Activated CD8-positive, alpha-beta memory T cell treated with anti-CD3 and anti-CD28 coated beads, Interleukin-2, amount 50 U/mL, for 24 hours (primary cell): ENCODE data around the gene AKAP13.

Experiments
- DNase-seq: peaks from one replicate; pipeline ENCODE4 v3.0.0-alpha.2; 2020; ENCODE audit errors: extremely low read depth

The AKAP13 gene

GRCh38 chr15:85382942-85383341, 2.5 kb downstream of the AKAP13 start:
- DNase-seq = no peak

- no peak for DNase-seq
These were observed 3.2 kb downstream of the AKAP13 start for GRCh38 chr15:85383470-85384148.

DNA sequence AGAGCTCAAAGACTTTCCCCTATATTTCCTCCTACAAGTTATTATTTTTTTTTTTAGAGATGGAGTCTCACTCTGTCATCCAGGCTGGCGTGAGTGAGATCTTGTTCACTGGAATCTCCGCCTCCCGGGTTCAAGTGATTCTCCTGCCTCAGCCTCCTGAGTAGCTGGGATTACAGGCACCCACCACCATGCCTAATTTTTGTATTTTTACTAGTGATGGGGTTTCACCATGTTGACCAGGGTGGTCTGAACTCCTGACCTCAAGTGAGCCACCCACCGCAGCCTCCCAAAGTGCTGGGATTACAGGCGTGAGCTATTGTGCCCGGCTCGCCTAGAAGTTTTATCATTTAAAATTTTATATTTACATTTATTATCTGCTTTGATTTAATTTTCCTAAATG, 5.9 kb downstream of the AKAP13 start:
- no peak for DNase-seq

- DNase-seq = no peak
These were observed 8.3 kb downstream of the AKAP13 start for GRCh38 chr15:85388566-85389305.

- no peak for DNase-seq
These were observed 8.9 kb downstream of the AKAP13 start for GRCh38 chr15:85389306-85389650.

GRCh38 chr15:85389772-85390171, 9.4 kb downstream of the AKAP13 start:
- no peak for DNase-seq

- DNase-seq = no peak
These were observed 12.8 kb downstream of the AKAP13 start for GRCh38 chr15:85393210-85393609.

GRCh38 chr15:85394554-85395333, 14.3 kb downstream of the AKAP13 start:
- DNase-seq = no peak

- DNase-seq = no peak
These were observed 16.2 kb downstream of the AKAP13 start for GRCh38 chr15:85396554-85396953.

DNA sequence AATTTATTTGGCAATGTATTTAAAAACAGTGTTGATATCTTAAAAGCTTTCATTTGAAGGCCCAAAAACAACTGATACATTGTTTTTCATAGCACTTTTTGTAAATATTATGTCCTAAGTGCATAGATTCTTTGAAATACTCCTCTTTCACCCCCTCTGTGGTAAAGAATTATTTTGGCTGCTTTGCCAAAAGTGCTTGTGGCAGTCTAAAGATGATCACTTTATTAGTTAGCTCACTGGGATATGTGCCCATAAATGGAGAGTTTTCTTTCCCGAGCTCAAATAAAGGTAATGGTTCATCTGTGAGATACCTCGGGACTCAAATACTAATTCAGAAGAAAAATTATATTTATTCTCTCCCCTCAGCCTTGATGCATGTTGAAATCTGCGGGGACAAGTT, 16.7 kb downstream of the AKAP13 start:
- no peak for DNase-seq

- no peak for DNase-seq
These were observed 17.5 kb downstream of the AKAP13 start for GRCh38 chr15:85397926-85398325.

- DNase-seq = no peak
These were observed 18.4 kb downstream of the AKAP13 start for GRCh38 chr15:85398822-85399221.

DNA sequence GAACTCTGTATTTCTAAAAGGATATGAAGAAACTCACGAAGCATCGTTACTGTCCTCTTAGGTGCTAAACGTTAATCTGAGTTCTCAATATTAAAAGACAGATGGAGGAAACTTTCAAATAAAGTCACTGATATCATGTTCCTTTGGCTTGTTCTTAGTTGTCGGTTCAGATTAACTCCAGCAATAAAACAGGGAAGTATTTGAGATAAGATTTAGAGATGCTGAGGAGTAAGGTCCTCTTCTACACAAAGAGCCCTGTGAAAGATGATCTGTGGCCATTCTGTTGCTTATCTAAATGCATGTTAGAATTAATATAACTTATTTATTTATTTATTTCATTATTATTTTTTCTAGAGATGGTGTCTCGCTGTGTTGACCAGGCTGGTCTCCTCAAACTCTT, 19.2 kb downstream of the AKAP13 start:
- no peak for DNase-seq

GRCh38 chr15:85400606-85401005, 20.2 kb downstream of the AKAP13 start:
- no peak for DNase-seq

DNA sequence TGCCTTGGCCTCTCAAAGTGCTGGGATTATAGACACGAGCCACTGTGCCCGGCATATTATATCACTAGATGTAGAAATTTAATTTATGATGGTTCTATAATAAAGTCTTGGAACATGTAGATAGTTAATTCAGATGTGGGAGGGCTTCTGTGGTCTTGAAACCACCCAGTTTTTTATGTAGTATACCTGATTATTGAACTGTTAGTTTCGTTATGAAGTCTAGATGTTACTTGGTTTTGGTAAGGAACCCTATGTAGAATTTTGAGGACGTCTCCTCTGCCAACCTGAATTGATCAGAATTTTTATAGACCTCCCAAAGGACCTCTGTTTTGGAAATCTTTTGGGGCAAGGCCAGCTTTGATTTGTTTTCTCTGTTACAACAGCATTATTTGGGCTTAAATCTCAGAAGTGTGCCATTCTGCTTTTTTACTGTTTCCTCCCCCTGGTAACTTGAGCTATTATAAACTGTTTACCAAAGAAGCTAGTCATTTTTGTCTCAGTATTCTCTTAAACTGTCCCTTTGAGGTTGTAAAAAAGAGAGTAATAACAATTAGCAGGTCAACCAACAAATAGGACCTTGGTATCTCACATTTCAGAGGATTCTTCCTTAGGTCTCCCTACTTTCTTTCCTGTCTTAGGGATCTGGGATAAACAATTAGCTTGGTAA, 20.8 kb downstream of the AKAP13 start:
- DNase-seq = no peak

GRCh38 chr15:85402195-85402881, 21.9 kb downstream of the AKAP13 start:
- DNase-seq = no peak

DNA sequence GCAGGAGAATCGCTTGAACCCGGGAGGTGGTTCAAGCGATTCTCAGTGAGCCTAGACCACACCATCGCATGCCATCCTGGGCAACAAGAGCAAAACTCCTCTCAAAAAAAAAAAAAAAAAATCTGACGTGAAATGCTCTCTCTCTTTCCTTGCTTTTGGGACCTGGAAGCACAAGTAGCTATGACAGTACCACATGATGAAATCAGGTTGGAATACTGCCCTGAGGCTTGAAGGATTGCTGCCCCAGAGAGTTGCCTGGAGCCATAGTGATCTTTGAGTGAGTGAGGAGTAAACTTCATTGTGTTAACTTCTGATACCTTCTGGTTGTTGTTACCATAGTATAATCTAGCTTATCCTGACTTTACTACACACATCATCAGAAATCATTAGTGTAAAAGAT, 23.3 kb downstream of the AKAP13 start:
- no peak for DNase-seq

GRCh38 chr15:85404176-85404917, 23.9 kb downstream of the AKAP13 start:
- no peak for DNase-seq

GRCh38 chr15:85404918-85405866, 24.8 kb downstream of the AKAP13 start:
- DNase-seq = no peak

DNA sequence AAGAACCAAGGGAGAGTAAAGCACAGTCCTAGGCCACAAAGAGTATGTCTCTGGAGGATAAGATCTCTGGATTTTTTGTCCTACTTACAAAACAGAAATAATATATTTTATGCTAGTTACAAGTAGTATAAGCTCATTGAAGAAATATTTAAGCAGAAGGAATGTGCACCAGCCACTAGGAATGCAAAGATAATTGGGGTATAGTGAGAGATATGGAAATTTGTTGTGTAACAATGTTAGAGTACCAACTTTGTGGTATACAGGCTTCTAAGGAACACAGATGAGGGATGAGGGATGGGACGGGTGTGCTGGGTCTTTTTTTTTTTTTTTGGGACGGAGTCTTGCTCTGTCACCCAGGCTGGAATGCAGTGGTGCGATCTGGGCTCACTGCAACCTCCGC, 26.5 kb downstream of the AKAP13 start:
- no peak for DNase-seq
